OCI-LY1 (cell line): Measurements from ENCODE around the gene SCNN1B.

Experiments used
- CTCF ChIP-seq: fragments of 200-600 bp; sonication (generic), shearing (Covaris generic); IDR thresholded peaks from 2 replicates; pipeline ENCODE4 v1.5.1; 2017; ENCODE audit warnings: mild to moderate bottlenecking, antibody characterized with exemption, low read length, moderate library complexity, mixed read lengths
- EZH2 ChIP-seq: fragments of 200-600 bp; sonication (generic), shearing (Covaris generic); IDR thresholded peaks from 2 replicates; pipeline ENCODE4 v1.8.0; 2017; ENCODE audit warnings: borderline replicate concordance, mixed run types, mild to moderate bottlenecking, antibody characterized with exemption, low read length, moderate library complexity, mixed read lengths

- no peak for TF ChIP-seq CTCF
- no peak for TF ChIP-seq EZH2
Measured at GRCh38 chr16:23382279-23382678, 80.2 kb downstream of the SCNN1B start.
